ENCODE results near the gene ELSPBP1.

- no peak for TF ChIP-seq CTCF (IDR thresholded peaks at IDR 0.05)
- TF ChIP-seq POLR2A (IDR thresholded peaks at IDR 0.05), result no peak
Measured at GRCh38 chr19:48000846-48001245, 6.4 kb downstream of the ELSPBP1 start.
